HG03108 (cell line): ENCODE results near the gene RAPGEF6.
"Not testable (repeated sequence)": the region's sequence is repeated elsewhere in the genome, so short reads cannot be mapped to it uniquely, and the experiment has no call there.

Experiments used
- ATAC-seq: cut with Tn5 transposase; IDR thresholded peaks from one replicate; pipeline ENCODE4 v1.9.1; 2021; ENCODE audit warnings: moderate library complexity; ENCODE audit not compliant: unreplicated experiment

RAPGEF6 gene

DNA sequence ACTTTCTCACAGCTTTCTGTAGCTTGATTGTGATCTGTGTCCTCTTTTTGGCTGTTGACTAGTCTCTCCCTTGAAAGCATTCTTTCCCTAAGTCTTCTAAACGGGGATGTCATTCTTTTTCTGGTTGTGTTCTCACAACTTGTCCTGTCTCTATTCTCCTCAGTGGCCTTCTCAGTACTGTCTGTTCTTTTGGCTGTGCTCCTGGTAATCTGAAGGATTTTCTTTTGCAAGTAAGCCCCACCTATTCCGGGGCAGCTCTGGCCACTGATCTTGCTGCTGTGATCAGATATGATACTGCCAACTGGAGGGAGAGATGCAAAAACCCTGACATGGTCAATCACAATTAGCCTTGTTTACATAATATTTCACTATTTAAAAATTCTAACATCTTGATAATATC is 198.9 kb downstream of the RAPGEF6 start:
- ATAC-seq, result no peak

DNA sequence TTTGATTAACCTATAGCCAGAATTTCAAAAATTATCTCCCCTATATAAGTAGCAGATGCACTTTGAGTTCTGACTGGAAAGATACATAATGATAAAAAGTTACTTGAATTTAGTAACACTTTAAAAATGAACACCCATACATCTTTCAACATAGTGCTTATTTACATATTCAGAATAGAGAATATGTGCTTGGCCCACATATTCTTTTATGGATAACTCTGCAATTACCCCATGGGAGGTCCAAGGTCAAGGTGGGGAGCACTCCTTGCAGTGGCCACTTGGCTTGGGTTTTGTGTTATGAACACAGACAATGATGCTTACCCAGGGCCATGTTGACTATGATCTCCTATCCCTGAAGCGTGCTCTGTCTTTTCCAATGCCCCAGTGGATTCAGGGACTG is 201.9 kb downstream of the RAPGEF6 start:
- ATAC-seq, result no peak

DNA sequence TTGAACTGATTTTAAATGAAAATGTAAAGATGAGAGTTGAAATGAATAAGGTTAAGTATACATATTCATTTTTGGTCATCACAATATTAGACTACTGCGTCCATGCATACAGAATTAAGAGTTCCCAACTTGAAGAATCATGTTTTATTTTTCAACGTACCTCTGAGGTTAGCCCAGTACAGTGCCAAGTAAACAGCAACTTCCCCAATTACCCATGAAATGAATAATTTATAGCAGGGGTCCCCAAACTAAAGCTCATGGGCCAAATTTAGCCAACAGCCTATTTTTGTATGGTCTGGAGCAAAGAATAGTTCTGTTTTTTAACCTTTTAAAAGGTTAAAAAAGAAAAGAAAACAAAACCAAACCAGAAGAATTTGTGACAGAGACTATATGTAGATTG is 203.2 kb downstream of the RAPGEF6 start:
- no peak for ATAC-seq

DNA sequence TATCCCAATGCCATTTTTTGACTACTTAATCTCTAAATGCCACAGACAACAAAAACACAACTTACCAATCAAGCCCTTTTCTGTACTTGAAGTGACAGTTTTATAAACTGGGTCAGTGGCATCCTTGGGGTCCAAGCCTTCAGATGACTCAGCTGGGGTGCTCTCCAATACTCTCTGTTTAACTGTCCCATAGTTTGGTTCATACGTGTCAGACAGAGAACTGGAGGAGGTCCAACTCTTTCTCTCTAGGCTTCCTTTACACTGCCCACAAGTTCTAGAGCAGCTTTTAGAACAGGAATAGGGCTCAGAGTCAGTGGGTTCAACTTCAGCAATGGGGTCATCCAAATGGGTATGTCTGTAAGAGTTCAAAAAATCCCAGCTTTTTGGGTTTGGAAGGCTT is 204.2 kb downstream of the RAPGEF6 start:
- ATAC-seq, result no peak

DNA sequence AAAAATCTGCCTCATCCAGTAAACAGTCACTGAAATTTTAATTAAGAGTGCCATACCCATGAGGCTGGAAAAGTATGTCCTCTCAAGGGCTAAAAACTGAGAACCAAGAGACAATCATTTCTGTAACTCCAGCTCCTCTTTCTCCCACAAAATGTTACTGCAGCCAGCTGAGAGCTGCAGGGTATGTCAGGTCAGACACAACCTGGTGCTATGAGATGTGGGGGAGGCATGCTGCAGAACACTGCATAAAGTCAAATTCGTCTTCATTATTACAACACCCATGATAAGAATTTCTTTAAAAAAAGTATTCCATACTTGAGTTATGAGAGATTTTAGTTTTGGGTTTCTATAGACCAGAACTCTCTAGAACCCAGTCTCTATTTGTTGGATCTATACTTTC is 209.0 kb downstream of the RAPGEF6 start:
- no peak for ATAC-seq

DNA sequence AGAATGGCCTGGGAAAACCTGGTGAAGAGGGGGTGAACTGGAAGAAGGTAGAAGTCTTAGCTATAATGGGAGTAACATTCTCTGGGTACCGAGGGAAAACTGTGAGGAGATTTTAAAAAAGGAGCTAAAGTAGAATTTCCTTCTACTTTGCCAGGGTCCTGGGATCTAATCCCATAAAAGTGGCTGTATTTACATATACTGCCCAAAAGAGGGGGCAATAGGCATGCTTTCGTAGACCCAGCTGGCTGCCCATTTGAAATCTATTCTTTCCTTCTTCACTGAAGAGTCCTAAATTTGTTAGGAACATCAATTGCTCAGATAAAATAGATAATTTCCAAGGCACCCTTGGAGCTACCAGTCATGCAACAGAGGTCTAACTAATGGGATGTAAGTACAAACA is 212.0 kb downstream of the RAPGEF6 start:
- ATAC-seq, result no peak

DNA sequence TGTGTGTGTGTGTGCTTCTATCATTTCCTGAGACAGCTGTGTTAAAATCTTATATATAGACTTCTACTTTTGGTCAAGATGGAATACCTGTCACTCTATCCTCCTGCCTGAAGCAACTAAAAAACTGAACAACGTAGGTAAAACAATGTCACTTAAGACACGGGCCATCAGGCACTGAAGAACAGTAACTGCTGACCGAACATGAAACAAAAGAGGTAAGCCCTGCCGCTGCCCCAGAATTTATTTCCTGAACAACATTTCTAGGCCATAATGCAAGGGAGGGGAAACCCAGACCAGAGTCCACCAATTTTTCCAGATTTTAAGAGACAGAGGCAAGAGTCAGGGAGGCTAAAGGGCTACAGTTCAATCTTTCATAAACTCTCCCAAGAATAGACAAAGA is 215.2 kb downstream of the RAPGEF6 start:
- no peak for ATAC-seq

DNA sequence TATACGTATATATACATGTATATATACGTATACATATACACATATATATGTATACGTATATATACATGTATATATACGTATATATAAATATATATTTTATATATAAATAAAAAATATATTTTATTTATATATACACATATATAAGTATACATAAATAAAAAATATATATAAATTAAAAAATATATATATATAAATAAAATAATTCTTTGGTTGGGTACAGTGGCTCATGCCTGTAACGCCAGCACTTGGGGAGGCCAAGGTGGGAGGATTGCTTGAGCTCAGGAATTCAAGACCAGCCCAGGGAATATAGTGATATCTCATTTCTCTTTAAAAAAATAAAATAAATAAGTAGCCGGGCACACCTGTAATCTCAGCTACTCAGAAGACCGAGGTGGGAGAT is 216.2 kb downstream of the RAPGEF6 start:
- ATAC-seq, result no peak

DNA sequence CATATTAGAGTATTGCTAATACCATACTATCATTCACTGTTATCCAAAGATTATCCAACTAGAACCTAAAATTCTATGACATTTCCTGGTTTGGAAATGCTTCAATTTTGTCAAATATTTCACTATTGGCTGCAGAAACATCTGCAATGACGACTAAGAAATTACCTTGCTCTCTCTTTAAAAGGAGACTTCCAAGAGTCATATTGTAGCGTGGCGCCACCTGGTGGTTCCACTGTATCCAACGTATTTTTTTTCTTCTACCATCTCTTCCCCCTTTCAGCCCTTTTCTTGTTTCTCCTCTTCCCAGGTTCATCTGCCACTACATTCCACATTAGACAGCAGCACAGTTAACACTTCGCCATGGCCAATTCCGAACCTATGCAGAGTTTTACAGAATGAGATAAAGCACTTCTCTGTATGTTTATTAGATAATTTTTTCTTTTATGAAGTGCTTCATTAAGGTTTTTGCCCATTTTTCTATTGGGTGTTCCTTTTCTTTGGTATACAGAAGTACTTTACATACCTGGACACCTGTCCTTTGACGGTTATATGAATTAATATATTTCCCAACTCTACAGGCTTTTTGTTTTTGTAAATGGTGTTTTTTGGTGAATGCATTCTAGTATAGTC is 217.7 kb downstream of the RAPGEF6 start:
- ATAC-seq, result no peak

DNA sequence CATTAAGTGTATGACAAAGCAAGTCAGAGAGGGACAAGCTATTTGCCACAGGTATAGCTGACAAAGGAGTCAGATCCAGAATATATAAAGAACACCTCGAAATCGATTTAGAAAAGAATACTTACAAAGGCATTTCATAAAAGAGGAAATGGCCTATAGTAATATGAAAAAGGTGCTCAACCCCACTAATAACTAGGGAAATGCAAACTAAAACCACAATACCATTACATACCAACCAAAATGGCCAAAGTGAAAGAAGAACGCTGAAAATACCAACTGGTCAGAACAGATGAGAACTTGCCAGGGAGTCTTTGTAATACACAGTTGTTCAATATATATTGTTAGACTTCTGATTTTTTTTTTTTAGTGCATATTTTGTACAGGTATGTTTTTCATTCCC is 218.3 kb downstream of the RAPGEF6 start:
- peak; percentile 62 for ATAC-seq

DNA sequence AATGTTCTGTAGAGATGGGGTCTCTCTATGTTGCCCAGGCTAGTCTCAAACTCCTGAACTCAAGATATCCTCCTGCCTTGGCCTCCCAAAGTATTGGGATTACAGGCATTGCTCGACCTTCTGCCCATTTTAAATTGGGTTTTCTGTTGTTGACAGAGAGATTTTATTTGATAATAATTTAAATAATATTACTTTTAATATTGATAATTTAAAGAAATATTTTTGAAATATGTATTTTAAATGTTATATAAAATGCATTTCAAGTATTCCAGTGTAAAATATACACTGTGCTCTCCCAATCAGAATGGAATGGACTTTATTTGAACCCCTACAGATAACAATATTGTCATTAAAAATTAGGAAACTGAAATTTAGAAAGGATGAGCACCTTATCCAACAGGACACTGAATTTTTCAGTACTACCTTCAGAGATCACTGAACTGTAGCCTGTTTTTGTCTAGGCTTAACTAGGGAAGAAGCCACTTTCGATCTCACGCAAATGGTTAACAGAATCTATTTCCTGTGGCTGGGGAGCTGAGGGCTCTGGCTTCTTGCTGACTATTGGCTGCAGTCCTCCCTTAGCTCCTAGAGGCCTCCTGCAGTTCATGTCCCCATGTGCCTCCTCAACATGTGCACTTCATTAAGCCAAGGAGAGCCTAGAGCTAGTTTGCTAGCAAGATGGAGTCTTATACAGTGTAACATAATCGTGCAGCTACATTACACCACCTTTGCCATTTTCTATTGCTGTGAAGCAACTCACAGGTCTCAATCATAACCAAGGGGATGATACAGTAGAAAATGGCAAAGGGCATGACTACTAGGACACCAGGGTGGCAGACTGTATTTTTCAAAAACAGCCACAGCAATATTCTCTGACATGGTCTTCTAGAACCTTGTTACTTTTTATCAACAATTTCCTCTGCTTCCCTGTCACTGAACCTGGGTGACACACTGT is 221.1 kb downstream of the RAPGEF6 start:
- ATAC-seq, result peak; percentile 75

DNA sequence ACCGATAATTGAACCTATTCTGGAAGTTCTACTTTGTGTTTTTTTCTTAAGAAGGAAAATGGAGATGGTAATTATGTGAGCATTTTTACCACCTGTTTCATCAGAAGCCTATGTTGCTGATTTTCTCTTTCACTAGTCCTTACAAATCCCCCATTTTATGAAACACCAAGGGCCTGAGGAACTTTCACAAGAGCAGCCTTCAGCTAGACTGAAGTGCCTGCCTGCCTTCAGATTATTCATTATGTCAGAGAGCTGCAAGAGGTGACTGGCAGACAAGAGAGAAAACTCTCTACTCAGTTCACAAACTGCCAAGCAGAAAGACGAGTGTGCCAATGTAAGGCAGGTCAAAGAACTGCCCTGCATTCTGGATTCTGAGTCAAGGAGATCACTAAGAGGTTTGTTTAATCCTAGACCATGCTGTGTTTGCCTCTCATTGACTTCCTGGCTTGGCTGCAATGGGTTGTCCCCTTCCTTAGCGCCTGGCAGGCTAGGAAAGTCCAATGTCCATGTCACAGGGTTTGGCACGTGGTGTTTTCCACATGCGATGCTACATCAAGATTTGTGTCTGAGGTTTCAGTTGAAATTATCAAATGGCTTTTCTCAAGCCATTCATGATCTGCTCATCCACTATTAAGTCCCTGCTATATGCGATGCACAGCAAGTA is 227.9 kb downstream of the RAPGEF6 start:
- no peak for ATAC-seq

DNA sequence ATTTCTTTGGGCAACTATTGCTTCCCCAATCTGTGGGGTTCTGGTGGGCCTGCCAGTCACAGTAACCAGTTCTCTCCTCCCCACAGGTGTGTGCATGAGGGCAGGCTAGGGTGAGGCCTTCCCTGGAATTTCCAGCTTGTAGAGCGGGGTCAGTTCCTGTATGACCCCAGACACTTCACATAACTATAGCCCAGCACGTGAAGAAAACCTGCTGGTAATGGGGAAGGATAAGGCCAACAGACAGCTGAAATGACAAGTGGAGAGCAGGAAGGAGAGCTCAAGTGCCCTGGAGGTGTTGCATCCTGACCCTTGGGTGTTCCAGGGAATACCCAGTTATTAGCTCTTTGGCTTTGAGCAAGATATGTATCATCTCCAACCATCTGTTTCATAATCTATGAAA is 229.0 kb downstream of the RAPGEF6 start:
- no peak for ATAC-seq

DNA sequence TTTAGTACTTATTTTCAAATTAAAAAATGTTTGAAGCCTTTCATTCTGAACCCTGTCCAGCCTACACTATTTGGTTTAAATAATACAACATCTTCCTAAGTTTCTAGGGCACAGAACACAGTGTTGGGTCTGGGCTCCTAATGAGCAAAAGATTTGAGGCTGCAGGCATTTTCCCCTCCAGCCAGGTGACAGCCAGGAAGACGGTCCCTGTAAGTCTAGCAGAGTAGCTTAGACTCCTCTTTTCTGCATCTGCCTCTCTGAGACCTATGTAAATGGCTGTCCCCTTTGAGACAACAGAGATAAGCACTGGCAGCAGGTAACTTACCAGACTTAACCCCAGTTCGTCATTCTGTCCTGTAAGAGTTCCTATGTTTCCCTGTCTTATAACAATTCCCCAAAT is 229.4 kb downstream of the RAPGEF6 start:
- no peak for ATAC-seq

DNA sequence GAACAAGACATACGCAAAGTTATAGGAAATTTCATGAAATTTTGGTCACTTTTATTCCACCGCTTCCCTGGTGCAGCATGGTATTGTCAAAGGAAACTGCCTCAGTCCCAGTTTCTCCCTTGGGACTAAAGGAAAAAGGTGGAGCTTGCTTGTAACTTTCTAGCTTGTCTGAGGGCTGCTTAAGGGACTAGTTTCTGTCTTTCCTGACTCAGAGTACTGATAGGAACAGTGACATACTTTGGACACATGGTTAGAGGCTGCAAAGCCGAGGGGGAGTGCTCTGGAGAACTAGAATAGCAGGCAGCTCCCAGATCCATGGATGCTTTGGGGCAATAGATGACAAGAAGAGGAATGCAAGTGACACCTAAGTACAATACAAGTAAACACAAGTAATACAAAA is 234.4 kb downstream of the RAPGEF6 start:
- ATAC-seq, result no peak

DNA sequence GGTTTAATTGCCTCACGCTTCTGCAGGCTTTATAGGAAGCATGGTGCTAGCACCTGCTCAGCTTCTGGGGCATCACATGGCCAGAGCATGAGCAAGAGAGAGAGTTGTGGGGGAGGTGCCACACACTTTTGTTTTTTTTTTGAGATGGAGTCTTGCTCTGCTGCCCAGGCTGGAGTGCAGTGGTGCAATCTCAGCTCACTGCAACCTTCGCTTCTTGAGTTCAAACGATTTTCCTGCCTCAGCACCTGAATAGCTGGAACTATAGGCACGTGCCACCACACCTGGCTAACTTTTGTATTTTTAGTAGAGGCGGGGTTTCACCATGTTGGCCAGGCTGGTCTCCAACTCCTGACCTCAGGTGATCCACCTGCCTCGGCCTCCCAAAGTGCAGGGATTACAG is 236.0 kb downstream of the RAPGEF6 start:
- ATAC-seq, result not testable (repeated sequence)

DNA sequence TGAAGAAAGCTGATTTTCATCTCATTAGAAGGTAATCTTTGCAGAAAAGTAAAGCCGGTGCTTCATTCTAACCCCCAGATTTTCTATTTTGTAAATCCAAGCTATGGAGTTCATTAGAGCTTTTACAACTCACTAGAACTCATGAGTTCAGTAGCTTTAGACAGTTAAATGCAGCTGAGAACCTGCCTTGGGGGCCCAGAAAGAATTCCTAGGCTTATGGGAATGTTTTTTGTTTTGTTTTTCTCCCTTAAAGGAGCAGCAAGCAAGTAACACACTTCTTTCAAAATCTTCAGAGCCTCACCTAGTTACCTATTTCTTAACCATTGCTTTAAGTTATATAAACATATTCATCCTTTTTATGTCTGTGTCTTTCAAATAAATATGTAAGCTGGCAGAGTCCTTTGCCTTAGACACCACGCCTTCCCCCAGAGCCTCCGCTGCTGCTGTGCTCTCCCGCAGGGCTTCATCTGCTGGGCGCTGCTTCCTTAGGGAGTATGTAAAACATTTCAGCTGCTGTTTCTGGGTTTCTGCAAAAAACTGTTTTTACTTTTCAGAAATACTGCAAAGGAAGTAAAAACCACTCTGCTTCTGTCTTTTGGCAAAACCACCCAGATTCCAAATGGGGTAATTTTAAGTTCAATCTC is 238.3 kb downstream of the RAPGEF6 start:
- ATAC-seq, result no peak

DNA sequence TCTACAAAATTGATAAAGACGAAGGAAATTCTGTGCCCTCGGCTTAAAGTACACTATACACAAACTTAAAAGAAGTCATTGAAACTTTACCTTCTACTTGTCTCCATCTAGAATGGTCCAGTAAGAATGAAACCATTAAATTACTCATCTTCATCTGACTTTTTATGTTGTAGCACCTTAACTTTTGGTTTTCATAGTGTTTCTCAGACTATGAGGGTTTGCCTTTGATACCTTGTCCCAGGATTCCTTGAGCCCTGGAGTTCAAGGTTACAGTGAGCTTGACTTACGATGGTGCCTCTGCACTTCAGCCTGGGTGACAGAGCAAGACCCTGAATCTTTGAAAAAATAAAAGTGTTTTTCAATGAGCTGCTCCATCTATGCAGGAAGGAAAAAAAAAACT is 239.0 kb downstream of the RAPGEF6 start:
- peak; percentile 81 for ATAC-seq

DNA sequence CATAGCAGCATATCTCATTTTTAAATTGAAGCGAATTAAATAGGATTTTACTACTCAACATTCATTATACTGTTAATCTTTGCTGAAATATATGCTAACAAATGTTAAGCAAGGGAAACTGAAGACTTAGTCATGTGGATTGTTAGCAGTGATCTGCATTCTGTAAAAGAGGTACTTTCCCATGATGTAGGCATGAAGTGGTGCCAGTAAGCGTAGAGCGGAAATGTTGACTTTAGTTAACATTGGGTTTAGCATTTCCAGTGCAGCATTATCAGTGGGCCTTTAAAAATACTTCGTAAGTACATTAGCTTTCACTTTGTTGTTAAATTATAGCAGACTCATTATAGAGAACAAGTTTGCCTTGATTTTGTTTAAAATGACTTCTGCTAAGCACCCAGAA is 240.9 kb downstream of the RAPGEF6 start:
- peak; percentile 68 for ATAC-seq

DNA sequence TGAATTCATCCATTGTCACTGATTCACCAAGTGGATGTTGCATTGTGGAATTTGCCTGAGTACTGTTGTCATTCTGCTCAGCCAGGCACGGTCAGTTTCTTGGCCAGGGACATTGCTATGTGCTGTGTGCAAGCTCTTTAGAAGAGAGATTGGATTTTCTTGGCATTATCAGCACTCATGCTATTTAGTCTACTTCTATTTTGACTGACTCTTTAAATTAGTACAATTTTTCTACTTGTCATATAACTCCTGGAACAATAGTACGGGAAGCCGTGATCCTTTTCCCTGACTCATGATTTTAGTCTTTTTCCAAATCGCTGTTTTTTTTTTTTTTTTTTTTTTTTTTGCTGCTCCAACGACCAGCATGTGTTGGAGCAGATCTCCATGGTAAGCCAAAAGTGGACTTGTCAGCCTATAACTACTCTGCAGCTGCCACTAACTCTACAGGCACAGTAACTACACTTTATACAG is 241.5 kb downstream of the RAPGEF6 start:
- no peak for ATAC-seq

DNA sequence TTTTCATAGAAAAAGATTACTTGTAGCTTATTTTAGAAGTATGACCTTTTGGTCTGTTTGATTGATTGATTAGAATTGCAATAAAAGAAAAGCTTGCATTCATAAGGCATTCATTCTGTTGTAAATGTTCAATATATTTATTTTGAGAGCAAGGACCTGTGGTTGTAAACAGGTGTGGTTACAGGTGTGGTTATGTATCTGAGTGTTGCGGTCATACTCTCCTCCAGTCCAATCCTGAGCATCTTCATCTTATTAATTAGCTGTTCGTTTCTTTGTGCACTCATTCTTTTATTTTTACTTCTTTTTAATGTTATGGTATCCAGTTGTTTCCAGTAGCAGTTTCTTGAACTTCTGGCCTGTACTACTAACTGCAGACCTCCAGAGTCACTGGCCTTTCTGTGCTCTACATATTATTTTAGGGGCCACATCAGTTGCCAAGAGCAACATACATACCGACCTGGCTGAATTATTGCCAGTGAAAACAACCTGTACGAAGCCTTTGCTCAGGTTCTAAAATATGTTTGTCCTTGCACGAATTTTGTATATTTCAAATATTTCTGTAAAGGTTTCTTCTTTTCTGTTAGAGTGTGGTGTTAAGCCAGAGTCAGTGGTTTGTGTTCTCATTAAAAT is 242.4 kb downstream of the RAPGEF6 start:
- ATAC-seq, result no peak
